Activated T-helper 9 cell treated with anti-CD3 and anti-CD28 coated beads, Interleukin-2, amount 50 U/mL, for 16 hours (primary cell): Measurements from ENCODE around the gene DST.

Experiments
- DNase-seq: peaks from one replicate; pipeline ENCODE4 v3.0.0-alpha.2; 2020; ENCODE audit warnings: low read depth

Gene DST

GRCh38 chr6:56624046-56624727 is 18.5 kb downstream of the DST start:
- DNase-seq, result no peak

GRCh38 chr6:56620229-56620868 is 22.3 kb downstream of the DST start:
- DNase-seq, result no peak

GRCh38 chr6:56618050-56618449 is 24.6 kb downstream of the DST start:
- no peak for DNase-seq

- no peak for DNase-seq
Observed at GRCh38 chr6:56616967-56617366, 25.7 kb downstream of the DST start.

- DNase-seq, result no peak
Observed at GRCh38 chr6:56613247-56613851, 29.3 kb downstream of the DST start.

- no peak for DNase-seq
Observed at GRCh38 chr6:56608332-56608731, 34.4 kb downstream of the DST start.

GRCh38 chr6:56607111-56607752 is 35.5 kb downstream of the DST start:
- DNase-seq, result no peak

- DNase-seq, result no peak
Observed at GRCh38 chr6:56605435-56605834, 37.3 kb downstream of the DST start.

GRCh38 chr6:56604186-56604585 is 38.5 kb downstream of the DST start:
- DNase-seq, result no peak

- DNase-seq, result no peak
Observed at GRCh38 chr6:56601390-56601789, 41.3 kb downstream of the DST start.

- no peak for DNase-seq
Observed at GRCh38 chr6:56595490-56596122, 47.1 kb downstream of the DST start.

GRCh38 chr6:56594699-56595098 is 48.0 kb downstream of the DST start:
- no peak for DNase-seq

GRCh38 chr6:56593801-56594318 is 48.8 kb downstream of the DST start:
- no peak for DNase-seq

GRCh38 chr6:56582236-56582635 is 60.5 kb downstream of the DST start:
- DNase-seq, result no peak

GRCh38 chr6:56581296-56581925 is 61.3 kb downstream of the DST start:
- DNase-seq, result no peak

GRCh38 chr6:56580271-56580670 is 62.4 kb downstream of the DST start:
- DNase-seq, result no peak

- no peak for DNase-seq
Observed at GRCh38 chr6:56579155-56579851, 63.4 kb downstream of the DST start.

GRCh38 chr6:56575736-56576135 is 67.0 kb downstream of the DST start:
- DNase-seq, result no peak

GRCh38 chr6:56574292-56574691 is 68.4 kb downstream of the DST start:
- no peak for DNase-seq

GRCh38 chr6:56573624-56574023 is 69.1 kb downstream of the DST start:
- no peak for DNase-seq

- no peak for DNase-seq
Observed at GRCh38 chr6:56572788-56573471, 69.8 kb downstream of the DST start.
